ENCODE data around the gene C1QTNF5. TPM values are rescaled to one million over a fixed set of nuclear protein-coding genes. Genes with fewer than 3 reads are reported as not detected.
A peak's percentile ranks its signal among the peaks of the same experiment; 100 is the strongest.

C1QTNF5 gene
- total RNA-seq, 1 experiment from 2014 or later = not detected

- peak; percentile 31 for DNase-seq (ENCODE audit: low spot score)
These were observed 2.3 kb downstream of the C1QTNF5 start for GRCh38 chr11:119338318-119338890.

GRCh38 chr11:119337581-119338317 is 2.9 kb downstream of the C1QTNF5 start:
- DNase-seq (ENCODE audit: low spot score) = no peak

GRCh38 chr11:119336744-119337469 is 3.8 kb downstream of the C1QTNF5 start:
- DNase-seq (ENCODE audit: low spot score) = no peak

- DNase-seq (ENCODE audit: low spot score) = no peak
These were observed 4.8 kb downstream of the C1QTNF5 start for GRCh38 chr11:119335655-119336543.

GRCh38 chr11:119335091-119335654 is 5.5 kb downstream of the C1QTNF5 start:
- no peak for DNase-seq (ENCODE audit: low spot score)

GRCh38 chr11:119334174-119334930 is 6.3 kb downstream of the C1QTNF5 start, which contains the start of gene RNF26:
Gene RNF26 (plus strand): TSS chr11:119334527. CDS start chr11:119335123, 596 bp downstream.
- peak; percentile 89 for DNase-seq (ENCODE audit: low spot score)

- no peak for DNase-seq (ENCODE audit: low spot score)
These were observed 8.4 kb downstream of the C1QTNF5 start for GRCh38 chr11:119332111-119332765.

- DNase-seq (ENCODE audit: low spot score) = no peak
These were observed 10.4 kb downstream of the C1QTNF5 start for GRCh38 chr11:119330237-119330636.

- no peak for DNase-seq (ENCODE audit: low spot score)
These were observed 11.4 kb downstream of the C1QTNF5 start for GRCh38 chr11:119329320-119329719.

- no peak for DNase-seq (ENCODE audit: low spot score)
These were observed 16.5 kb downstream of the C1QTNF5 start for GRCh38 chr11:119324189-119324588.

GRCh38 chr11:119323532-119324033 is 17.1 kb downstream of the C1QTNF5 start:
- peak; percentile 35 for DNase-seq (ENCODE audit: low spot score)

- no peak for DNase-seq (ENCODE audit: low spot score)
These were observed 17.7 kb downstream of the C1QTNF5 start for GRCh38 chr11:119322921-119323531.

GRCh38 chr11:119322360-119322739 is 18.3 kb downstream of the C1QTNF5 start:
- DNase-seq (ENCODE audit: low spot score) = no peak

- no peak for DNase-seq (ENCODE audit: low spot score)
These were observed 19.7 kb downstream of the C1QTNF5 start for GRCh38 chr11:119320776-119321524.

GRCh38 chr11:119320240-119320775 is 20.4 kb downstream of the C1QTNF5 start:
- DNase-seq (ENCODE audit: low spot score) = no peak

- DNase-seq (ENCODE audit: low spot score) = no peak
These were observed 20.9 kb downstream of the C1QTNF5 start for GRCh38 chr11:119319700-119320239.

GRCh38 chr11:119319136-119319699 is 21.5 kb downstream of the C1QTNF5 start:
- no peak for DNase-seq (ENCODE audit: low spot score)

Measured in A172 (cell line).